CD4-positive, alpha-beta T cell treated with Interleukin-4 for 4 hours (primary cell): ENCODE results near the gene CENPM.

Source experiments
- DNase-seq: peaks from one replicate; pipeline ENCODE4 v3.0.0-alpha.2; 2020

The CENPM gene

DNA sequence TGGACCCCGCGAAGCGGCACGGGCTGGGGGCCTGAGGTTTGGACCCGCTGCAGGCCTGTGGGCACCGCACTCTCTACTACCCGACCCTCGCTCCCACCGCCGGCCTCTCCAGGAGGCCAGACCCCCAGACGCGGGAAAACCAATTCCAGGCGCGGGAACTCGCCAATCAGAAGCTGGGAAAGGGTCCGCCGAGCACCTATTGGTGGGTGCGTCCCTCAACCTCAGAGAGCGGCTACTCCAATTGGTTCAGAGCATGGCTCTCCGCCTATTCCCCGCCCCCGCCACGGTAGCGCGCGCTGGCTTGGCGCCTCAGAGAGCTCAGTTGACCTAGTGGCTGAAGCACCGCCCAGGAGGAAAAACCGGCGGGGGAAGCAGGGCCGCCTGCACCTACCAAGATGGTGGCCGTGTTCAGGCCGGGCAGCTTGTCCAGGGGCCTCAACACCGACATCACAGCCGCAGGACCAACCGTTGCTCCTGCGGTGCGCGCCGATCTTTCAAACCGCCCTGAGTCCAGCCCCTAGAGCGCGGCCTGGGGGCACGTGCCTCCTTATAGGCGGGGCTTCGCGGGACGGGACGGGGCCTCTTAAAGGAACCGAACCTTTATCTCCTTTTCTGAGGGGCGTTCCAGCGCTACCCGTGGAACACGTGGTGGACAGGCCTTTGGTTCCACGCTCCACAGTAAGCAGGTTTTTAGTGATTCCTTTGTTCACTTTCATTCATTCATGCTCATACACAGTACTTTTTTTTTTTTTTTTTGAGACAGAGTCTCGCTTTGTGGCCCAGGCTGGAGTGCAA is at the start of gene CENPM:
Gene CENPM, minus strand, starts transcription at position 524 of the 795 bp plus-strand sequence. Its CDS starts 76 bp downstream, at position 448.
- DNase-seq = peak; percentile 82

- no peak for DNase-seq
These were observed 48.3 kb upstream of the CENPM start for GRCh38 chr22:41995211-41995610.

GRCh38 chr22:41992496-41992895 is 45.5 kb upstream of the CENPM start:
- no peak for DNase-seq

DNA sequence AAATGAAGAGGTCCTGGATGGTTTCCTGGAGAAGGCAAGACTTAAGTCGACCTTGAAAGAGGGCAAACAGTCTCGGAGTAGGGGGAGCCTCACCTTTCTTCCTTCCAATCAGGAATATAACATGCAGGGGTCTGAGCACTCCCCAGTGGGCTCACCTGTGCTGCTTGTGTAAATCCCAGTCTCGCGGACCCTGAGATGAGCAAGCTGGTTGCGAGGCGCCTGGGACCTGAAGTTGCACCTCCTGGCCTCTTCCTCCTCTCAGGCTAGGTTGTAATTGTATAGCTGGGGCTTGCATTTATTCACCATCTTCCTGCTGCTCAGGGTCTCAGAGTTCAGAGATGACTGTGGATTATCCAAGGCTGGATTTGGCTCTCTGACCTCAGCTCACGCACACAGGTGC is 44.2 kb upstream of the CENPM start:
- DNase-seq = no peak

GRCh38 chr22:41989246-41989645 is 42.3 kb upstream of the CENPM start:
- DNase-seq = no peak

- no peak for DNase-seq
These were observed 40.3 kb upstream of the CENPM start for GRCh38 chr22:41987276-41987675.

- no peak for DNase-seq
These were observed 36.8 kb upstream of the CENPM start for GRCh38 chr22:41983513-41984405.

DNA sequence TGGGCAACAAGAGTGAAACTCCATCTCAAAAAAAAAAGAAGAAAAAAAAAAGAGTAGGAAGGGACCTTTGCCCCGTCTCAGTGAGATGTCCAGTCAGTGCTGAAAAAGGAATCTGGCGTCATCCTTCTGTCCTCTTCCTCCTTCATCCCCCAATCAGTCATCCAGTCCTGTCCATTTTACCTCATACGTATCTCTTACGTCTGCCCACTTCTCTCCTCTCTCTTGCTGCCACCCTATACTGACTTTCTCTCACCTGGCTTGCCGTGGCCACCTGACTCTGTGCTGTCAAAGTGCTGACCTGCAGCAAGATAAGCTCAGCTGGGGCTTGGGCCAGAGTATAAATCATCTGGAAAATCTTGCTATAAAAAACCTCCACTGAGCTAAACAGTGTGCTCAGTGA is 35.9 kb upstream of the CENPM start:
- no peak for DNase-seq

GRCh38 chr22:41979423-41980250 is 32.7 kb upstream of the CENPM start:
- DNase-seq = no peak

DNA sequence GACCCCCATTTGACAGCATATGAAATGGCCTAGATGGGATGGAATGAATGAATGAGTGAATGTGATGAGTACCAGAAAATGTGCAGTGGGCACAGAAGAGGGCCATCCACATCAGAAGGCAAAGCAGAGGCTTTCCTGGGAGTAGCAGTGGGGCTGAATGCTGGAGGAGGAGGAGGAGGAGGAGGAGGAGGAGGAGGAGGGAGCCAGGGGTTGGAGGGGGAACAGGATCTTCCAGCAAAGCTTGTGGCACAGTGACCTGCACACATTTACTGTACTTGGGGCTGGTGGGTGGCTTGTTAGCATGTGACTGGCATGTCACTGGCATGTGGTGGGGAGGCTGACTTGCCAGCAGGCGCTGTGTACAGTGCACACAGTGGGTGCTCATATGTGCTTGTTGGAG is 31.8 kb upstream of the CENPM start:
- no peak for DNase-seq

DNA sequence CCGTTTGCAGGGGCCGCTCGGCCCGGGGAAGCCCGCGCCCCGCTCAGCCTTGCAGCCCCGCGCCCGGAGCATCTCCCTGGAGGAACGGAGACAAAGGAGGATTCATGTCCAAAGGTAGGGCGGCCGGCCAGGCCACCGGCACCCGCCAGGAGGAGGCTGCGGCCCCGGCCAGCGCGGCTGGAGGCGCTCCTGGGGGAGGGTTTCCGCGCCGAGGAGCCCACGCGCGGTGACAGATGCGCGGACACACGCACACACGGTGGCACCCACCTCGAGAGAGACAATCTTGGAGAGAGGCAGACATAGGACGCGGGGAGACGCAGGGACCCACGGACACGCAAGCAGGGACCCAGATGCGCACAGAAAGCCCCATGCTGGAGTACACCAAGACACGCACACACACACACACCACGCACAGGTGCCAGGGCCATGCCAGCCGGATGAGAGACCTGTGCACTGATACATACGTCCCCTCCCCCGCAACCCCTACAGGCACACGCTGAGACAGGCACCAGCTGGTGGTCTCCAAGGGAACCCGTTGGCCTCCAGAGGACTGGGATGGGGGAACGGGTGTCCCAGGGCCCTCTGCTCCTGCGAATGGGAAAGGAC is 30.1 kb upstream of the CENPM start:
- no peak for DNase-seq

DNA sequence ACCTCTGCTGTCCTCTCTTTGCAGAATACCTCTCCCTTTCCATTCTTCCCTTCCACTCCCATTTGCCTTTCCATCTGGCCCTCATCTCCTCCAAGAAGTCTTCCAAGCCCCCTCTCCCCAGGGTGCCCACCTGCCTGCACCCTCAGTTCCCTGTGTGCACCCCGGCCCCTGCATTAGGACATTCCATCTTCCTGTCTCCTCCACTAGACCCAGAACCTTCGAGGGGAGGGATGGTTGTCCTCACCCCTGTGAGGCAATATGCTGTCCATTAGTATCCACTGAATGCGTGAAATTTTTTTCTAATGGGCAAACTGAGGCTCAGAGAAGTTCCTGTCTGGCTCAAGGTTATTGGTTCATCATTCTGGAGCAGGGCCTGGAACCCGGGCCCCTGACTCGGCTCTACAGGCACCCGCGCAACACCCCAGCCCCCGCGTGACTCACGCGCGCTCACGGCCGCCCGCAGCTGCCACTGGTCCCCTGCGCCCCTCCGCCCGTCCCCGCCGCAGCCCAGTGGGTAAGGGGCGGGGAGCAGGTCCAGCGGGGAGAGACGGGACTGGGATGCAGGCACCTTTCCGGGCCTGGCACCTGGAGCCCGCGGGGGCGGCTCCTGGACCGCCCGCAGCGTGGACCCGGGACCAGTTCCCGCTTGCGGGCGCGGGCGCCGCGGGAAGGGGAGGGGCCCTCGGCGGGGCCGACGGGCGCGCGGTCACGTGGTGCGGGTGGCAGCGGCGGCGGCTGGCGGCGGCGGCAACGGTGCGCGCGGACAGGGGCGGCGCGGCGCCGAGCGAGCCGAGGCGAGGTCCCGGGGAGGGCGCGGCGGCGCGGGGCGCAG is 29.3 kb upstream of the CENPM start:
- DNase-seq = peak; percentile 25

DNA sequence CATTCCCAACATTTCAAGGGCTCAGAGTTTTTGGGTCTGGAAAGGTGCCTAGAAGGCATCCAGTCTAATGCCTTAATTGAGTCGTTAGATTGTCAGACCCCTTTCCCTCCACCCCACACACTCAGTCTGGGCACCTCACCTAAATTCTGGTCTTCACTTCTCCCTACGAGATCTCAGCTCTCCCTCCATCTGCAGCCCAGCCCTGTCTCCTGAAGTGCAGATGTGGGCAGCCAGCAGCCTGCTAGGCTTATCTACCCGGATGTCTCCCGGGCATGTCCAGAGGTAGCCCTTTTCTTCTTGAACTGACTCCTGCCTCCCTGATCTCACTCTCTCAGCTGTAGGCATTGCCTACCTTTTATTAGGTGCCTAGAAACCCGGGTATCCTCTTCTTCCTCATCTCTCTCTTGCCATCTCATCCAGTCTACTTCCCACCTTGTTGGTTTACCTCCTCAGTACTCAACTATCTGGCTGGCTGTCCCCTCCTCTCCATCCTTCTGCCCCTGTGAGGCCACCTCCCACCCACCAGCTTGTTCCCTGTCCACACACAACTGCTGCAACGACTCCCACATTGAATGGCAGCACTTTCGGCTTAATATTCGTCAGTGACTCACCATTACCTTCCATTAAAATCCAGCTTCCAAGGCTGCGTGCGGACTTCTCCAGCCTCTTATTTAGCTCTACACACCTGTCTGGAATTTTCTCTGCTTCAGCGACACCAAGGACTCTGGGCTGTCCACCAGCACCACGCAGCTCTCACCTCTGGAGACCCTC is 28.5 kb upstream of the CENPM start:
- no peak for DNase-seq

DNA sequence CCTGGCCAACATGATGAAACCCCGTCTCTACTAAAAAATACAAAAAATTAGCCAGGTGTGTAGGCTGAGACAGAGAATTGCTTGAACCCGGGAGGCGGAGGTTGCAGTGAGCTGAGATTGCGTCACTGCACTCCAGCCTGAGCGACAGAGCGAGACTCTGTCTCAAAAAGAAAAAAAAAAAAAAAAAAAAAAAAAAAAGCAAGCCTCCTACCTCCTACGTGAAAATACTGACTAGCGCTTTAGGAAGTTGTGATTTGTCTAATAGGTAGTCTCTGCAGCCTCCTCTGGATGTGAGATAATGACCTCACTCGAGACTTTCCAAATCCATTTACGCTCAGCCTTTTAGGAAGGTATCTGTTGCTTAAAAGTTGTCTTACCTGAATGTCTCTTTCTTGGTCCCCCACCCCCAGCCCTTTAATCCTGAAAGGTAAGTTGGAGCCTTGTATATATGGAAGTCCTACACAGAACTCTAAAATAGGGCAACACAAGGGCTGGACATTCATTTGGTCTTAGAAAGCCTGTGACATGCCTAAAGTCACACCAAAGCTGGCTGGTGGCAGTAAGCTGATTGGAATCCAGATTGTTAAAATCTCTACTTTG is 27.8 kb upstream of the CENPM start:
- no peak for DNase-seq

DNA sequence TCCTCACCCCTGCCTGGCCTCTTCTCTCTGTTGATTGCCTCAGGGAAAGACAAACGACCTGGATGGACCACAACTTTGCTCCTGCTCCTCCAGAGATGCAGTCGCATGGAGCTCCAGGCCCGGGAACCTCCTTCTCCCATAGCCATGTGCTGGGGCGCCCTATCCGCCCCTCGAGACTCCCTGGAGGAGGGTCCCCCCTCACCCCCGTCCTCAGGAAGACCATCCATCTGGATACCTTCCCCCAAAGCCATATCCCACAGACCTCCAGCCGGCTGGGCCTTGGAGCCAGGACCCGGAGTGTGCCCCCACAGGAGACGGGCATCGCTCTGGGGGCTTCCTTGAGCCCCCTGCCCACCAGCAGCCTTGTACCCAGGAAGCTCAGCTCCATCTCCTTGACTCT is 24.5 kb upstream of the CENPM start:
- DNase-seq = no peak

DNA sequence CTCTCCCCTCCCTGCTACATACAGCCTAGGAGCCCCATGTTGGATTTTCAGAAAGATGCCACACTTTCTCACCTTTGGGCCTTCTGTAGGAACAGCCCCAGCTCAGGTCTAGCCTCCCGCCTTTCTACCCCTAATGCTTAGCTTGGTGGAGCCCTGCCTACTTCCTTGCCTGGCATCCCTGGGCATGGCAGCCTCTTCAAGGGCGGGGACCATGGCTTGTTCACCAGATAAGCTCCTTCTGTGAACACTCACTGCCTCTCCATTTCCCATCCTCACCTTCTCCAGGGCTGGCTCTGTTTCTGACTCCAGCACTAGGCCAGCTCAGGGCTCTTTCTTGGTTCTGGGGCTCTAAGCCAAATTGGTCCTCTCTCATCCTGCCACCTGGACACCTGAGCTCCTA is 23.6 kb upstream of the CENPM start:
- no peak for DNase-seq

GRCh38 chr22:41969110-41969646 is 22.2 kb upstream of the CENPM start, which contains the start of gene SEPTIN3:
SEPTIN3 (plus strand) TSS chr22:41969443; CDS start chr22:41971493, 2,050 bp downstream.
- DNase-seq = no peak

GRCh38 chr22:41968601-41969000 is 21.6 kb upstream of the CENPM start:
- no peak for DNase-seq

GRCh38 chr22:41966607-41967240 is 19.8 kb upstream of the CENPM start:
- DNase-seq = peak; percentile 51

DNA sequence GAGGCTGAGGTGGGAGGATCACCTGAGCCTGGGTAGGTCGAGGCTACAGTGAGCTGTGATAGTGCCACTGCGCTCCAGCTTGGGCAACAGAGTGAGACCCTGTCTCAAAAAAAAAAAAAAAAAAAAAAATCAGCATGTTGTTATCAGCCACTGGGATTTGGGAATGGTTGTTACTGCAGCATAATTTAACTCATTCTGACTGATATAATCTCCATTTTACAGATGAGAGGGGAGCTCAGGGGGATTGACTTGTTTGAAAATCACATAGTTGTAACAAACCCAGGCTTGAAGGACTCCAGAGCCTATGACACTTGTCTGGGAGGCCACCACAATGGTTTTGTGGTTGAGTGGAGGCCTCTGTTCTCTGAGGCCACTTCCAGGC is 19.3 kb upstream of the CENPM start:
- DNase-seq = no peak
